HG03159 (cell line): ENCODE measurements around the gene MCUR1.

Source experiments
- ATAC-seq: cut with Tn5 transposase; IDR thresholded peaks from one replicate; pipeline ENCODE4 v1.9.1; 2021; ENCODE audit warnings: mild to moderate bottlenecking, moderate library complexity; ENCODE audit not compliant: unreplicated experiment

MCUR1 gene

GRCh38 chr6:13741365-13741764 is 73.0 kb downstream of the MCUR1 start:
- ATAC-seq, result no peak
